GM19372 (cell line): ENCODE results near the gene RUFY2.

Experiments used
- ATAC-seq: cut with Tn5 transposase; IDR thresholded peaks from one replicate; pipeline ENCODE4 v1.9.1; 2021; ENCODE audit warnings: mild to moderate bottlenecking, low read depth, moderate library complexity; ENCODE audit not compliant: unreplicated experiment

The RUFY2 gene

GRCh38 chr10:68364101-68364886, 42.8 kb downstream of the RUFY2 start:
- ATAC-seq, result no peak

DNA sequence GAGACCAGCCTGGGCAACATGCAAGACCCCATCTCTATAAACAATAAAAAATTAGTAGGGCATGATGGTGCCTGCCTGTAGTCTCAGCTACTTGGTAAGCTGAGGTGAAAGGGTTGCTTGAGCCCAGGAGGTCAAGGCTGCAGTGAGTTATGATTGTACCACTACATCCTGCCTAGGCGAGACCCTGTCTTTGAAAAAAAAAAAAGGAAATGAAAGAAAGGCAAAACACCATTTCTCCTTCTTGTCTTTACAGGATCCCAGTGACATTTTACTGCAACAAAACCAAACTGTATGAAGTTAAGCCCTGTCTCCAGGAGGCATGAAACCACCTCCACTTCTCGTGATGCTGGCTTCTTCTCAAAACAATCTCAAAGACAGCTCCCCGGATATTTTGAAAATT, 44.5 kb downstream of the RUFY2 start:
- no peak for ATAC-seq

DNA sequence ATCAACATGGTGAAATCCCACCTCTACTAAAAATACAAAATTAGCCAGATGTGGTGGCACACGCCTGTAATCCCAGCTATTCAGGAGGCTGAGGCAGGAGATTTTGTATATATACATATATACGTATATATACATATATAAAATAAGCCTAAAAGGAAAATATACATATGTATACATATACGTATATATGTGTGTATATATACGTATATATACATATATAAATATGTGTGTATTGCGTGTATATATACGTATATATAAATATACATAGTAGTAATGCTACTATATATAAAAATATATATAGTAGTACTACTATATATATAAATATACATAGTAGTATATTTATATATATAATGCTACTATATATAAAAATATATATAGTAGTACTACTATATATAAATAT, 47.9 kb downstream of the RUFY2 start:
- ATAC-seq, result no peak

DNA sequence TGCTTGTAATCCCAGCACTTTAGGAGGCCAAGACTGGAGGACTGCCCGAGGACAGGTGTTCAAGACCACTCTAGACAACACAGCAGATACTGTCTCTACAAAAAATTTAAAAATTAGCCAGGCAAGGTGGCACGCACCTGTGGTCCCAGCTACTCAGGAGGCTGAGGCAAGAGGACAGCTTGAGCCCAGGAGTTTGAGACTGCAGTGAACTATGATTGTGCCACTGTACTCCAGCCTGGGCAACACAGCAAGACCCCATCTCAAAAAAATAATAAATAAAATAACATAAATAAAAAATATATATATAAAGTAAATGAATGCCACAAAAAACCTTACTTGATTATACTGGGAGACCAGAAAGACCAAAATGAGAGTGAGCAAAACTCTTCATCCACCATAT, 53.5 kb downstream of the RUFY2 start:
- no peak for ATAC-seq

- no peak for ATAC-seq
Observed at GRCh38 chr10:68348265-68348741, 58.8 kb downstream of the RUFY2 start.

DNA sequence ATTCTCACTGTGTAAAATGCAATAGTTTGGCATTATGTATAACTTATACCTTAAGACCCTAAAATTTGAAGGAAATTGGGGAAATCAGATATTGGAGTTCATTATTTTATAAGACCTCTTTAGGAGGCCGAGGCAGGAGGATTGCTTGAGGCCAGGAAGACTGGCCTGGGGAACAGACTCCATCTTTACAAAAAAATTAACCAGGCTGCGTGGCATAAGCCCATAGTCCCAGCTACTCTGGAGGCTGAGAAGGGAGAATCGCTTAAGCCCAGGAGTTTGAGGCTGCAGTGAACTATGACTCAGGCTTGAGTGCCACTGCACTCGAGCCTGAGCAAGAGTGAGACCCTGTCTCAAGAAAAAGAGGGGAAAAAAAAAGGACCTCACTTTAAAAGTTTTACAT, 60.3 kb downstream of the RUFY2 start:
- ATAC-seq, result no peak

GRCh38 chr10:68345621-68346020, 61.5 kb downstream of the RUFY2 start:
- ATAC-seq, result no peak

DNA sequence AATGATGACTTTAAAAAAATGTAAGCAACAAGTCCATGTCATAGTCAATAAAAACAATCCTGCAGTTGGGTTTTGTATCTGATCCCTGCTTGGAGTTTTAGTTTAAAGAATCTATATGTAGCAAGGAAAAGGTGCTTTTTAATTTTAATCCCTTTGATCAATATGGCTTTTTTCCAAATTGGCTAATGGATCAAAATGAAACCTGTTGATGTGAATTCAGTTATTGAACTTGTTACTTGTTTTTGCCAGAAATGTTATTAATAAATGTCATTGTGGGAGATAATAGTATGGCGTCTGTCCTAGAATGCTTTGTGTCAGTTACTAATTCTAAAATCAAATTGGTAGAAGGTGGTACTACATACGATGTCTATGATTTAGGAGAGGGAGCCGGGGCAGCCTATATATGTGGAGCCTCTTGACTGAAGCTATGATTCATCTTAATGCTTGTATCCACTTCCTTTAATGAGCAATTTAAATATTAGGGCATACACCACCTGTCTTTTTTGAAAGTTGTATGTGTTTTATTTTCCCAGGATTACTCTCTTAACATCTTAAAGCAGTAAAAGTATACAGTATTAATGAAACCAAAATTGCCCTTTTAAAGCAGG, 64.1 kb downstream of the RUFY2 start:
- no peak for ATAC-seq

- no peak for ATAC-seq
Observed at GRCh38 chr10:68340358-68341080, 66.6 kb downstream of the RUFY2 start.

- no peak for ATAC-seq
Observed at GRCh38 chr10:68336754-68337351, 70.2 kb downstream of the RUFY2 start.

DNA sequence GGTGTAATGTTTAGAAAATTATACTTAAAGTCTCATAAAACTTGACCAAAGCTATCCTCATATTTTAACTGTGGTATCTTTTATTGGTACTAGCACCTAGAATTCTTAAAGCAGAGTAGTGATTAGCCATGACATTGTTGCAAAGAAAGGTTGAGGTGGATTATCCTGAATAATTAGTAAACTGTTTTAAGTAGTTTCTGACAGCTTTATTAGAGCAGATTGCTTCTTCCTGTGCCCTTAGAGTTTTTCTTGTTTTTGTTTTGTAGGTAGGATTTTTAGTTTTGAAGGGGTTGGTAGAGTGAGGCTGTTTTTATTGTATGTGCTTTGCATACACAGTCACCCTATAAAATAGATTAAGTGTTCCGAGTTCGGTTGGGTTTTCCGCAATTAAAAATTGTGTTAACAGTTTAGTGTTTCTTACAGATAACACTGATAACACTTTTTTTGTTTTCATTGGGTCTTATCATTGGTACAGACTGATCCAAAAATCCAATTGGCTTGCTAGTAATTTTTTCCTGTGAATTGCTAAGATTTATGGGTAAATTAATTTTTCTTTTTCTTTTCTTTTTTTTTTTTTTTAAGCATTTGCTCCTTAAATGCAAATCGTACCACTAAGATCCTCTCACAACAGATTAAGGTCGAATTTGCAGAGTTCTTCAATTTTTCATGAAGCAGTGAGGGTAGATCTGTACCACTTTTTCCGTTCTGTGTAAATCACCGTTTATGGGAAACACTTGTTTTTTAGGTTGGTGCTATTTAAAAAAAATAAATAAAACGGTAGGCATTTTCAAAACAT, 72.2 kb downstream of the RUFY2 start:
- ATAC-seq, result no peak

GRCh38 chr10:68333440-68334431, 73.3 kb downstream of the RUFY2 start:
- no peak for ATAC-seq

DNA sequence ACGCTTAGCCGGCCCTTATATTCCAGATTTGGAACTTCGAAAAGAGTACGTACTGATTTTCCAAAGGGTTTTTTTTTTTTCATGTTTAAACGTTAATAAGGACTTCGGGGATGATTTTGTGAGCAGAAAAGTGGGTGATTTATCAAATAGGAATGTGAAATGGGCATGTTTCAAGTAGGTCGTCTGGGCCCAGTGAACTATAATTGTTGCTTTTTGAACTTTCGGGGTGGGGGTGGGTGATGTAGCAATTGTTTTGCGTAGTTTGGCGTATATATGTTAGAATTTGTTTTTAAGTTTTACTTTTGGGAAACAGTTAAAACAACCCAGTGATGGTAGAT, 74.0 kb downstream of the RUFY2 start:
- no peak for ATAC-seq

DNA sequence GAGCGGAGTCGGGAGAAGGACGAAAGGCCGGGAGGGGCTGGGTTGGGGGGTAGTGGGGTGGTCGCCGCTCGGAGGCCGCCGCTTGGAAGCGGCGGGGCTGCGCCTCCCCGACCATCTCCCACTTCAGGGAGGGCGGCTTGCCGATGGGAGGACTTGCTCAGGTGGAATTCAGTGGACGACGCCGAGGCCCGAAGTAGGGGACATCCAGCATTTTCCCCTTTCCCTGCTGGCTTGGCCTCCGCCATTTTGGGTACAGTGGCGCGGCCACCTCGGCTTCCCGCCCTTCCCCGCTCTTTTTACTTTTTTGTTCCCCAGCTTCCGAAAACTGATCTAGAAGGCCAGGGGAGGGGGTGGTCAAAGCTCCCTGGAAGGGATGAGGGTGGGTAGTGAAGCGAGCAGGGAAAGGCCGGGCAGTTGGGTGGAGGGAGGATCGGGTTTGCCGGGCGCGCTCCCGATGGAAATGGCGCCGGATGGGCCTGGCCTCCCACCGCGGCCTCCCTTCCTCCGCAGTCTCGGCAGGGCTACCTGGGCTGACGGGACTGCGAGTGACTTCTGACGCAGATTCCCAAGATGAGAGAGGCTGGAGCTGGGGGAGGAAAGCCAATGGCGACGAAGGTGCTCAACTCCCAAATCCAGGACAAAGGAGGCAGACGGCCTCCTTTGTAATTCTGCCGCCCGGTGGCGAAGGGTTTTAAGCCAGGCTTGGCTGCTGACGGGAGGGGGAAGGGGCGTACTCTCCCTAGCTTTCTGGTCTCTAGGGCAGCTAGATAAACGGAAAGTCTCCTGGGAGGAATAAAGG, 74.6 kb downstream of the RUFY2 start, which contains the start of gene PBLD:
PBLD (minus strand) TSS at position 670 of the 799 bp plus-strand sequence. CDS start 26,084 bp downstream, outside the sequence.
- peak; percentile 2 for ATAC-seq

DNA sequence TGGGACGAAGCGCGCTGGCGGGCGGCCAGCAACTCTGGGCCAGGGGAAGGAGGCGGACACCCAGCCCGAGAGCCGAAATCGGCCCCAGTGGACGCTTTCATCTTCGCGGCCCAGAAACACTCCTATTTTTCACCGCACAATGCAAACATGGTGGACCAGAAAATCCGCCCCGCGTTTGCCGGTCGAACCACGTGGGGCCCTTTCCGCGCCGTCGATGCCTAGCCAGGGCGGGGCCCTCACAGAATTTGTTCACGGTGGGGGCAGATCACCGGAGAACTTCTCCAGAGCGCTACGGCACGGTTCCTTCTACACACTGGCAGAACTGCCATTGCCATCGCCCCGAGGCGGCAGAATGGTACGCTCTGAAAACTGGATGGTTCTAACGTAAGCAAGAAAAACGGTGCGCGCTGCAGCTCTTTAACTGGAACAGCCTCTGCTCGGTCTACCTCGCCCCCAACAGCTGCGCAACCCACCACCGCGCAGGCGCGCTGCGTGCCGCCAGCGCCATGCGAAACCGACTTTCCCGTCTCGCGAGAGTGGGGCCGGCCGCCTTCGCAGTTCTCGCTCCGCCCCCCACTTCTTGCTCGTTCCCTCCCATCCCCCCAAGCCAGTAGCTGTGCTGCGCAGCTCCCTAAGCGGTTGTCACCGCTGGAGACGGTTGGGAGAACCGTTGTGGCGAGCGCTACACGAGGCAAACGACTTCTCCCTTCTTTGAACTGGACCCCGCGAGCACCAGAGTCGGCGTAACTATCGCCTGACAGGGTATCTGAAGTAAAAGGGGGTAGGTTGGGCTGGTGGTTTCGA, 75.4 kb downstream of the RUFY2 start, which contains the start of gene HNRNPH3:
HNRNPH3 (plus strand) TSS at position 610 of the 804 bp plus-strand sequence. CDS start 5,158 bp downstream, outside the sequence.
- peak; percentile 68 for ATAC-seq

DNA sequence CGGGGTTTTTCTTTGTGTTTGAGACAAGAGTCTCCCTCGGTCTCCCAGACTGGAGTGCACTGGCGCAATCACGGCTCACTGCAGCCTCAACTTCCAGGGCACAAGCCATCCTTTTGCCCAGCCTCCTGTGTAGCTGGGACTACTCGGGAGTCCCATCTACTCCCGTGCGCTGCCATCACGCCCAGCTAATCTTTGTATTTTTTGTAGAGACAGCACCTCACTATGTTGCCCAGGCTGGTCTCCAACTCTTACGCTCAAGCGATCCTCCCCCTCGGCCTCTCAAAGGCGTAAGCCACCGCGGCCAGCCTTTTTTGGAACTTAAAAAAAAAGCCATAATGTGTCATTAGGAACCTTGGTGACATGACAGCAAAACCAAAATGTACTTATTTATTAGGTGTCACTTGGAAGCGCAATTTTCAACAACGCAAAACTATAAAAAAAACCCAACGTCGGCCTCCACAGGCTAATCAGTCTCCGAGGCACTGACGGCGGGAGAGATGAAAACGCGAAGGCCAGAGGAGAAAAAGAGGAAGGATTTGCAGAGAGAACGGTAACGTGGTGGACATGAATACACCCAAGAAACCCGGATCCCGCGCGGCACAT, 76.1 kb downstream of the RUFY2 start:
- no peak for ATAC-seq

DNA sequence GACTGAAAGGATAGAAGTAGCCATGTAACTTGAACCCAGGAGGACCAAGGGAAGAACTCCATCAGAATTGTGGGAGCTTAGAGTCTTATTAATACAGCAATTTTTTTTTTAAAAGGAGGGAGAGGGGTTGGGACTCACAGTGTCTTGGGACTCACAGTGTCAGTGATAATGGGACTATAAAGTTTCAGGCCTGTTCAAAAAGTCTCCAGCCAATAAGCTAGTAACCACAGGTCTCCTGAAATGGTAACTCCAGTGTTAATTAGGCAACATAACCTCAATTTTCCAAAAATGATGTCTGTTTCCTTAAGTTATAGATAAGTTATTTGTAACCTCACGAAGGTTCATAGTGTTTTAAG, 77.6 kb downstream of the RUFY2 start:
- no peak for ATAC-seq
